Nephron progenitor cell (in vitro differentiated cells): Measurements from ENCODE around the gene KIF1B.
"Not testable (repeated sequence)": the region's sequence is repeated elsewhere in the genome, so short reads cannot be mapped to it uniquely, and the experiment has no call there.

Experiments
- DNase-seq: peaks from one replicate; pipeline ENCODE4 v3.0.0; 2021
- H3K27ac Mint-ChIP-seq: 2 replicates; pipeline ENCODE4 v1.8.0; 2021; ENCODE audit warnings: mild to moderate bottlenecking, moderate library complexity, mixed read lengths
- H3K27me3 Mint-ChIP-seq: 2 replicates; pipeline ENCODE4 v1.8.0; 2021; ENCODE audit warnings: mild to moderate bottlenecking, low read depth, mixed read lengths; ENCODE audit not compliant: poor library complexity
- H3K36me3 Mint-ChIP-seq: 2 replicates; pipeline ENCODE4 v1.8.0; 2021; ENCODE audit warnings: low read depth, mixed read lengths
- H3K4me1 Mint-ChIP-seq: 2 replicates; pipeline ENCODE4 v1.8.0; 2021; ENCODE audit warnings: mixed read lengths
- H3K4me3 Mint-ChIP-seq: 2 replicates; pipeline ENCODE4 v1.8.0; 2021; ENCODE audit warnings: mild to moderate bottlenecking, moderate library complexity, mixed read lengths
- H3K9me3 Mint-ChIP-seq: 2 replicates; pipeline ENCODE4 v1.8.0; 2021; ENCODE audit warnings: mild to moderate bottlenecking, moderate library complexity, mixed read lengths
- TF ChIP-seq, protein P1 (sequence below): fragments of 200-600 bp; sonication (generic); IDR thresholded peaks from 2 replicates; pipeline ENCODE4 v1.5.0; 2021; ENCODE audit warnings: antibody characterized with exemption

The KIF1B gene

DNA sequence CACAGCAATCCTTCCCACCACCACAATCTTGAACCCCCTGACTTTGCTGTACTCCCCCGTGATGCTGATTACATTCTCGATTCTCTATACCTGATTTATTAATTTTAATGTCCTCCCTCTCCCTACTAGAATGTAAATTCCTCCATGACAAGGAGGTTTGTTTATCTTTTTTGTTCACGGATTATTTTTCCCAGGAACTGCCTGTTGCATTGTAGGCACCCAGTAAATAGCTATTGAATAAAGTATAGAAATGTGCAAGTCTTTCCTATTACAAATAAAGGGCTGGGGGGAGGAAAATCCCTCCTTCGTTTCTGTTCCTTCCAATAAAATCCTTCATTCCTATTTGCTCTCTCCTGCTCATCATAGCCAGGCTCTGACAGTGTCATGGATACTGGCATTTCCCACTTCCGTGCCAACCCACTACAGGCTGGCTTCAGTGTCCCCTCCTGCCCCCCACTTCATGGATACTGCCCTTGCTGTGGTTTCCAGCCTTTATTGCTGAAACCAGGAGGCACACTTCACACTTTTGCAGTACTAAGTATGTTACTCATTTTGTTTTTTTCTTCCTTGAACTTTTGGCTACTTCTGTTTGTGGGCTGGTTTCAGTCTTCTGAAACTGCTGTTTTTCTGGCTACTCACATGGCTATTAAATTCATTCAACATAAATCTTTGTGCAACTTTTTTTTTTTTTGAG lies 7.5 kb downstream of the KIF1B start:
- TF ChIP-seq, protein P1, sequence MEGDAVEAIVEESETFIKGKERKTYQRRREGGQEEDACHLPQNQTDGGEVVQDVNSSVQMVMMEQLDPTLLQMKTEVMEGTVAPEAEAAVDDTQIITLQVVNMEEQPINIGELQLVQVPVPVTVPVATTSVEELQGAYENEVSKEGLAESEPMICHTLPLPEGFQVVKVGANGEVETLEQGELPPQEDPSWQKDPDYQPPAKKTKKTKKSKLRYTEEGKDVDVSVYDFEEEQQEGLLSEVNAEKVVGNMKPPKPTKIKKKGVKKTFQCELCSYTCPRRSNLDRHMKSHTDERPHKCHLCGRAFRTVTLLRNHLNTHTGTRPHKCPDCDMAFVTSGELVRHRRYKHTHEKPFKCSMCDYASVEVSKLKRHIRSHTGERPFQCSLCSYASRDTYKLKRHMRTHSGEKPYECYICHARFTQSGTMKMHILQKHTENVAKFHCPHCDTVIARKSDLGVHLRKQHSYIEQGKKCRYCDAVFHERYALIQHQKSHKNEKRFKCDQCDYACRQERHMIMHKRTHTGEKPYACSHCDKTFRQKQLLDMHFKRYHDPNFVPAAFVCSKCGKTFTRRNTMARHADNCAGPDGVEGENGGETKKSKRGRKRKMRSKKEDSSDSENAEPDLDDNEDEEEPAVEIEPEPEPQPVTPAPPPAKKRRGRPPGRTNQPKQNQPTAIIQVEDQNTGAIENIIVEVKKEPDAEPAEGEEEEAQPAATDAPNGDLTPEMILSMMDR = no peak
- peaks cover 4% of the 10 kb centered on the region for H3K27me3 Mint-ChIP-seq
- H3K4me3 Mint-ChIP-seq = no peak overlapping the region
- peaks cover 12% of the 10 kb centered on the region for H3K9me3 Mint-ChIP-seq
- no peak for DNase-seq
- H3K27ac Mint-ChIP-seq = peak overlapping the region; percentile 82
- peaks cover 12% of the 10 kb centered on the region for H3K36me3 Mint-ChIP-seq
- H3K4me1 Mint-ChIP-seq = peaks cover 32% of the 10 kb centered on the region

DNA sequence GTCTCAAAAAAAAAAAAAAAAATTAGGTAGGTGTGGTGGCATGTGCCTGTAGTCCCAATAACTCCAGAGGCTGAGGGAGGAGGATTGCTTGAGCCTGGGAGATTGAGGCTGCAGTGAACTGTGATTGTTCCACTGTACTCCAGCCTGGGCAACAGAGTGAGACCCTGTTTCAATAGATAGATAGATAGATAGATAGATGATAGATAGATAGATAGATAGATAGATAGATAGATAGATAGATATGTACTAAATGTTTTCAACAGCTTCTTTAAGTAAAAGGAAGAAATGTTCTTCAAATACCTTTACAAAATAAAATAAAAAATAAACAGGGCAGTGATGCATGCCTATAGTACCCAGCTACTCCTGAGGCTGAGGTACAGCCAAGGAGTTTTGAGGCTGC lies 9.8 kb downstream of the KIF1B start:
- TF ChIP-seq, protein P1 = no peak
- DNase-seq = no peak
- peaks cover 34% of the 10 kb centered on the region for H3K9me3 Mint-ChIP-seq
- H3K36me3 Mint-ChIP-seq = peaks cover 19% of the 10 kb centered on the region
- H3K27me3 Mint-ChIP-seq = no peaks in the 10 kb centered on the region
- H3K4me1 Mint-ChIP-seq = peaks cover 22% of the 10 kb centered on the region
- no peak overlapping the region for H3K4me3 Mint-ChIP-seq
- no peak overlapping the region for H3K27ac Mint-ChIP-seq

DNA sequence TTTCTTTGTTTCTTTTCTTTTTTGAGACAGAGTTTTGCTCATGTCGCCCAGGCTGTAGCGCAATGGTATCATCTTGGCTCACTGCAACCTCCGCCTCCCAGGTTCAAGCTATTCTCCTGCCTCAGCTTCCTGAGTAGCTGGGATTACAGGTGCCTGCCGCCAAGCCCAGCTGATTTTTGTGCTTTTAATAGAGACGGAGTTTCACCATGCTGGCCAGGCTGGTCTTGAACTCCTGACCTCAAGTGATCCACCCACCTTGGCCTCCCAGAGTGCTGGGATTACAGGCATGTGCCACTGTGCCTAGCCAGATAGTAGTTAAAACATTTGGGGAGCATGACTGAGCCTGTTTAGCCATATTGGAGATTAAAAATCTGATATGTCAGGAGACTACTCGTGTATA lies 10.3 kb downstream of the KIF1B start:
- H3K9me3 Mint-ChIP-seq = peaks cover 38% of the 10 kb centered on the region
- H3K4me1 Mint-ChIP-seq = peaks cover 26% of the 10 kb centered on the region
- H3K27ac Mint-ChIP-seq, H3K27me3 Mint-ChIP-seq, DNase-seq, H3K4me3 Mint-ChIP-seq: not testable (repeated sequence)
- H3K36me3 Mint-ChIP-seq = peaks cover 24% of the 10 kb centered on the region

DNA sequence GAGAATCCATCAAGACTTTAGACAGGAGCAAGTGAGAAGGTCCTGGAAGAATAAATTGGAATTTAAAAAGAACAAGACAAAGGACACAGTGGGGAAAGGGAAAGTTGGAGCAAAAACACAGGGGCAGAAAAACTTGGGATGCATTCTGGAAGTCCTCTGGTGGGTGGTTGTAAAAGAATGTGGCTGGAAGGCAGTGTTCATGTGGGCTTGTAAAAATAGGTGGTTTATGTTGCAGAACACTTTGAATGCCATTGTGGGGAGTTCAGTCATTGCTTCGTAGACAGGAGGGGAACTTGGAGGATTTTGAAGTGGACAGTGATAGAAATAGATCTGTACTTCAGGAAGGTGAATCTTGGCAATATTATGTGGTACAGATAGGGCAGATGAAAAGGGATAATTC lies 15.2 kb downstream of the KIF1B start:
- TF ChIP-seq, protein P1 = no peak
- Mint-ChIP-seq H3K9me3 (peaks cover 52% of the 10 kb centered on the region), H3K4me3 (no peak overlapping the region), H3K36me3 (peaks cover 51% of the 10 kb centered on the region), H3K4me1 (peaks cover 8% of the 10 kb centered on the region), H3K27ac (peak overlapping the region; percentile 70), H3K27me3 (no peaks in the 10 kb centered on the region)
- no peak for DNase-seq

DNA sequence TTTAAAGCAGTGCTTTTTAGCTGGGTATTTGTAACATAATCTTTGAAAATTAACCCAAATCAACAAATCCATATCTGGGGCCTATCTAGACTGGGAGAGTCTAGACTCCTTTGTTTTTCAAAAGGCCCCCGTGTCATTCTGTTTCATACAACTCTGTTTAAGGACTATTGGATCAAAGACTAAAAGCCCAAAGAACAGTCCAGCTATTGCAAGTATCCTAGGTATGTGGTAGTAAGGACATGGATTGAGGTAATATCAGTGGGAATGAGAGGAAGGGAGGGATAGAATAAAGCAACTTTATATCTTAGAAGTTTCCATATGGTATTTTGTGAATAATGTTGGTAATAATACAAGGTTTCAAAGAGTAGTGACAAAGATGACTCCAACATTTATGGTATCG lies 18.2 kb downstream of the KIF1B start:
- Mint-ChIP-seq H3K27ac (no peak overlapping the region), H3K4me3 (no peak overlapping the region), H3K27me3 (no peaks in the 10 kb centered on the region), H3K9me3 (peaks cover 34% of the 10 kb centered on the region), H3K36me3 (peaks cover 32% of the 10 kb centered on the region), H3K4me1 (peaks cover 8% of the 10 kb centered on the region)
- TF ChIP-seq, protein P1 = no peak
- DNase-seq = no peak

DNA sequence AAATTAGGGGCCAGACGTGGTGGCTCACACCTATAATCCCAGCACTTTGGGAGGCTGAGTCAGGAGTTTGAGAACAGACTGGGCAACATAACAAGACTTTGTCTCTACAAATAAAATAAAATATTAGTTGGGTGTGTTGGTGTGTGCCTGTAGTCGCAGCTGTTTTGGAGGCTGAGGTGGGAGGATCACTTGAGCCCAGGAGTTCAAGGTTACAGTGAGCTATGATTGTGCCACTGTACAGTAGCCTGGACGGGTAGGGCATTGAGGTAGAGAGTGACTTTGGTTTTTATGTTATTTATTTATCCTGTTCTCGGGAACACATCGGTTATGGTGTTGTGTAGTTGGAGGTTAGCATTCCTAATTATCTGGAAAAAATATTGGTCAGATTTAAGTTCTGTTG lies 19.5 kb downstream of the KIF1B start:
- Mint-ChIP-seq H3K27ac (no peak overlapping the region), H3K4me3 (no peak overlapping the region), H3K36me3 (peaks cover 32% of the 10 kb centered on the region), H3K4me1 (peaks cover 8% of the 10 kb centered on the region), H3K9me3 (peaks cover 21% of the 10 kb centered on the region), H3K27me3 (no peaks in the 10 kb centered on the region)
- no peak for DNase-seq
- TF ChIP-seq, protein P1 = no peak
